GM19240 (cell line): ENCODE data around the gene CNTNAP1.
"Not testable (repeated sequence)": the region's sequence is repeated elsewhere in the genome, so short reads cannot be mapped to it uniquely, and the experiment has no call there.

Experiments
- DNase-seq: peaks from one replicate; pipeline ENCODE4 v3.0.0; 2011; ENCODE audit warnings: low spot score; ENCODE audit not compliant: insufficient read length

Gene CNTNAP1

GRCh38 chr17:42740699-42741098 is 58.4 kb downstream of the CNTNAP1 start:
- no peak for DNase-seq

- DNase-seq = not testable (repeated sequence)
These were observed 60.6 kb downstream of the CNTNAP1 start for GRCh38 chr17:42742916-42743315.

- DNase-seq = no peak
These were observed 61.4 kb downstream of the CNTNAP1 start for GRCh38 chr17:42743595-42744282.

- peak; percentile 56 for DNase-seq
These were observed 62.0 kb downstream of the CNTNAP1 start for GRCh38 chr17:42744283-42744805.

- peak; percentile 98 for DNase-seq
These were observed 62.7 kb downstream of the CNTNAP1 start, which contains the start of gene EZH1 for GRCh38 chr17:42744806-42745617. EZH1 (minus strand) TSS chr17:42745040; CDS start chr17:42728941, 16,099 bp downstream.

GRCh38 chr17:42748202-42748907 is 66.0 kb downstream of the CNTNAP1 start:
- DNase-seq = no peak

- DNase-seq = no peak
These were observed 66.8 kb downstream of the CNTNAP1 start for GRCh38 chr17:42748908-42749798.
